Adipocyte (in vitro differentiated cells): ENCODE results near the gene SMPDL3B.

ENCODE experiments used
- DNase-seq: peaks from one replicate; pipeline ENCODE4 v3.0.0-alpha.2; 2015; ENCODE audit warnings: low read depth
- H3K27me3 ChIP-seq: replicated peaks from 2 replicates; pipeline ENCODE4 v1.7.0; 2013; ENCODE audit warnings: mild to moderate bottlenecking, low read length, moderate library complexity; ENCODE audit not compliant: control insufficient read depth, insufficient read depth
- H3K36me3 ChIP-seq: 2 replicates; pipeline ENCODE4 v1.7.0; 2013; ENCODE audit warnings: low read length, mild to moderate bottlenecking, moderate library complexity; ENCODE audit not compliant: control insufficient read depth, insufficient read depth, severe bottlenecking
- H3K4me1 ChIP-seq: 2 replicates; pipeline ENCODE4 v1.7.0; 2013; ENCODE audit warnings: mild to moderate bottlenecking, low read length, moderate library complexity; ENCODE audit not compliant: control insufficient read depth, insufficient read depth
- H3K4me3 ChIP-seq: 2 replicates; pipeline ENCODE4 v1.7.0; 2013; ENCODE audit warnings: mild to moderate bottlenecking, low read length, moderate library complexity
- H3K9ac ChIP-seq: 2 replicates; pipeline ENCODE4 v1.7.0; 2013; ENCODE audit warnings: mild to moderate bottlenecking, low read length, moderate library complexity
- H3K9me3 ChIP-seq: 2 replicates; pipeline ENCODE4 v1.7.0; 2013; ENCODE audit warnings: mild to moderate bottlenecking, low read length, moderate library complexity; ENCODE audit not compliant: control insufficient read depth

The SMPDL3B gene

GRCh38 chr1:27940870-27941560 is 6.2 kb downstream of the SMPDL3B start:
- H3K36me3 ChIP-seq, result no peaks in the 10 kb centered on the region
- no peak for DNase-seq
- H3K9me3 ChIP-seq, result no peaks in the 10 kb centered on the region
- peaks cover under 1% of the 10 kb centered on the region for H3K27me3 ChIP-seq
- no peak overlapping the region for H3K4me3 ChIP-seq
- no peak overlapping the region for H3K9ac ChIP-seq
- no peaks in the 10 kb centered on the region for H3K4me1 ChIP-seq

- H3K4me3 ChIP-seq, result no peak overlapping the region
- no peaks in the 10 kb centered on the region for H3K4me1 ChIP-seq
- no peaks in the 10 kb centered on the region for H3K36me3 ChIP-seq
- H3K9ac ChIP-seq, result no peak overlapping the region
- H3K27me3 ChIP-seq, result no peaks in the 10 kb centered on the region
- H3K9me3 ChIP-seq, result no peaks in the 10 kb centered on the region
- no peak for DNase-seq
These were observed 7.1 kb downstream of the SMPDL3B start for GRCh38 chr1:27941671-27942540.

- Histone ChIP-seq H3K9ac (no peak overlapping the region), H3K4me1 (no peaks in the 10 kb centered on the region), H3K4me3 (no peak overlapping the region), H3K9me3 (no peaks in the 10 kb centered on the region), H3K27me3 (no peaks in the 10 kb centered on the region), H3K36me3 (no peaks in the 10 kb centered on the region)
- DNase-seq, result no peak
These were observed 10.2 kb downstream of the SMPDL3B start for GRCh38 chr1:27945020-27945419.

GRCh38 chr1:27949027-27949426 is 14.2 kb downstream of the SMPDL3B start:
- Histone ChIP-seq H3K4me1 (peaks cover 5% of the 10 kb centered on the region), H3K9ac (no peak overlapping the region)

GRCh38 chr1:27951396-27951795 is 16.6 kb downstream of the SMPDL3B start:
- Histone ChIP-seq H3K27me3 (peaks cover 10% of the 10 kb centered on the region), H3K36me3 (no peaks in the 10 kb centered on the region), H3K9ac (no peak overlapping the region), H3K4me1 (peaks cover 5% of the 10 kb centered on the region), H3K4me3 (no peak overlapping the region), H3K9me3 (no peaks in the 10 kb centered on the region)
- no peak for DNase-seq

More at GRCh38 chr1:27949027-27949426, 14.2 kb downstream of the SMPDL3B start:
- DNase-seq, result no peak
- H3K36me3 ChIP-seq, result no peaks in the 10 kb centered on the region
- H3K27me3 ChIP-seq, result no peaks in the 10 kb centered on the region
- no peak overlapping the region for H3K4me3 ChIP-seq
- no peaks in the 10 kb centered on the region for H3K9me3 ChIP-seq

GRCh38 chr1:27952147-27952546 is 17.3 kb downstream of the SMPDL3B start:
- peaks cover 5% of the 10 kb centered on the region for H3K4me1 ChIP-seq
- no peaks in the 10 kb centered on the region for H3K36me3 ChIP-seq
- H3K9me3 ChIP-seq, result no peaks in the 10 kb centered on the region
- H3K9ac ChIP-seq, result no peak overlapping the region
- H3K27me3 ChIP-seq, result peaks cover 10% of the 10 kb centered on the region
- H3K4me3 ChIP-seq, result no peak overlapping the region
- no peak for DNase-seq

- Histone ChIP-seq H3K4me1 (peaks cover 5% of the 10 kb centered on the region), H3K9ac (no peak overlapping the region), H3K9me3 (no peaks in the 10 kb centered on the region), H3K27me3 (peaks cover 10% of the 10 kb centered on the region), H3K36me3 (no peaks in the 10 kb centered on the region), H3K4me3 (no peak overlapping the region)
- DNase-seq, result no peak
These were observed 19.4 kb downstream of the SMPDL3B start for GRCh38 chr1:27954186-27954585.

- H3K4me1 ChIP-seq, result peaks cover 5% of the 10 kb centered on the region
- no peak for DNase-seq
- H3K9me3 ChIP-seq, result no peaks in the 10 kb centered on the region
- H3K4me3 ChIP-seq, result no peak overlapping the region
- no peaks in the 10 kb centered on the region for H3K36me3 ChIP-seq
- H3K27me3 ChIP-seq, result peaks cover 10% of the 10 kb centered on the region
- no peak overlapping the region for H3K9ac ChIP-seq
These were observed 20.3 kb downstream of the SMPDL3B start for GRCh38 chr1:27955076-27955475.

- Histone ChIP-seq H3K27me3 (peaks cover 10% of the 10 kb centered on the region), H3K4me1 (peaks cover 19% of the 10 kb centered on the region), H3K9ac (no peak overlapping the region), H3K36me3 (no peaks in the 10 kb centered on the region), H3K9me3 (no peaks in the 10 kb centered on the region), H3K4me3 (no peak overlapping the region)
- DNase-seq, result no peak
These were observed 22.0 kb downstream of the SMPDL3B start for GRCh38 chr1:27956761-27957160.

- Histone ChIP-seq H3K27me3 (peaks cover 10% of the 10 kb centered on the region), H3K4me1 (peaks cover 15% of the 10 kb centered on the region), H3K36me3 (no peaks in the 10 kb centered on the region), H3K9ac (no peak overlapping the region), H3K9me3 (no peaks in the 10 kb centered on the region), H3K4me3 (no peak overlapping the region)
- DNase-seq, result no peak
These were observed 22.9 kb downstream of the SMPDL3B start for GRCh38 chr1:27957655-27958054.

GRCh38 chr1:27958513-27958912 is 23.7 kb downstream of the SMPDL3B start:
- peaks cover 10% of the 10 kb centered on the region for H3K27me3 ChIP-seq
- H3K4me1 ChIP-seq, result peaks cover 15% of the 10 kb centered on the region
- DNase-seq, result no peak
- no peak overlapping the region for H3K4me3 ChIP-seq
- H3K9ac ChIP-seq, result no peak overlapping the region
- no peaks in the 10 kb centered on the region for H3K36me3 ChIP-seq
- no peaks in the 10 kb centered on the region for H3K9me3 ChIP-seq
